ENCODE data around the gene SCD5.

The SCD5 gene

GRCh38 chr4:82611982-82612381 lies 186.6 kb downstream of the SCD5 start:
- H3K27ac ChIP-seq: no peak overlapping the region
- TF ChIP-seq, protein P1, sequence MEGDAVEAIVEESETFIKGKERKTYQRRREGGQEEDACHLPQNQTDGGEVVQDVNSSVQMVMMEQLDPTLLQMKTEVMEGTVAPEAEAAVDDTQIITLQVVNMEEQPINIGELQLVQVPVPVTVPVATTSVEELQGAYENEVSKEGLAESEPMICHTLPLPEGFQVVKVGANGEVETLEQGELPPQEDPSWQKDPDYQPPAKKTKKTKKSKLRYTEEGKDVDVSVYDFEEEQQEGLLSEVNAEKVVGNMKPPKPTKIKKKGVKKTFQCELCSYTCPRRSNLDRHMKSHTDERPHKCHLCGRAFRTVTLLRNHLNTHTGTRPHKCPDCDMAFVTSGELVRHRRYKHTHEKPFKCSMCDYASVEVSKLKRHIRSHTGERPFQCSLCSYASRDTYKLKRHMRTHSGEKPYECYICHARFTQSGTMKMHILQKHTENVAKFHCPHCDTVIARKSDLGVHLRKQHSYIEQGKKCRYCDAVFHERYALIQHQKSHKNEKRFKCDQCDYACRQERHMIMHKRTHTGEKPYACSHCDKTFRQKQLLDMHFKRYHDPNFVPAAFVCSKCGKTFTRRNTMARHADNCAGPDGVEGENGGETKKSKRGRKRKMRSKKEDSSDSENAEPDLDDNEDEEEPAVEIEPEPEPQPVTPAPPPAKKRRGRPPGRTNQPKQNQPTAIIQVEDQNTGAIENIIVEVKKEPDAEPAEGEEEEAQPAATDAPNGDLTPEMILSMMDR (conservative IDR thresholded peaks at IDR 0.05): no peak
- no peak for TF ChIP-seq ZFX (IDR thresholded peaks at IDR 0.05)

GRCh38 chr4:82611527-82611926 lies 187.1 kb downstream of the SCD5 start:
- no peak overlapping the region for H3K27ac ChIP-seq
- TF ChIP-seq, protein P1 (conservative IDR thresholded peaks at IDR 0.05): no peak
- TF ChIP-seq ZFX (IDR thresholded peaks at IDR 0.05): no peak

DNA sequence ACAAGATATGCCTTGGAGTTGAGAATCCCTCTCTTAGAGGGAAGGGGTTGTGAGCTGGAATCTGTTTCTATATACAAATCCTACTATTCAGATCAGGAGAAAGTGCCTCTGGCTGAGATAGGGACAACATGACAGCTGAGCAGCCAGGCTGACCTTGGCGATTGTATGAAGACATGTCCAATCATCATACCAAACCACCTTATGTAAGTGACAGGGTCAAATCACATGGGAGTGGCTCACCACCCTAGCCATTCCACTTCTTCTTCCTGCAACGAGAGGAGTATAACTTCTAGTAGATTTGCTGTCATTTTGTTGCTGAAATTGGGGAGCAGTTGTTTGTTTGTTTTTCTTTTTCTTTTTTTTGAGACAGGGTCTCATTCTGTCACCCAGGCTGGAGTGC lies 188.6 kb downstream of the SCD5 start:
- TF ChIP-seq, protein P1 (conservative IDR thresholded peaks at IDR 0.05): no peak
- TF ChIP-seq ZFX (IDR thresholded peaks at IDR 0.05): no peak
- no peak overlapping the region for H3K27ac ChIP-seq

DNA sequence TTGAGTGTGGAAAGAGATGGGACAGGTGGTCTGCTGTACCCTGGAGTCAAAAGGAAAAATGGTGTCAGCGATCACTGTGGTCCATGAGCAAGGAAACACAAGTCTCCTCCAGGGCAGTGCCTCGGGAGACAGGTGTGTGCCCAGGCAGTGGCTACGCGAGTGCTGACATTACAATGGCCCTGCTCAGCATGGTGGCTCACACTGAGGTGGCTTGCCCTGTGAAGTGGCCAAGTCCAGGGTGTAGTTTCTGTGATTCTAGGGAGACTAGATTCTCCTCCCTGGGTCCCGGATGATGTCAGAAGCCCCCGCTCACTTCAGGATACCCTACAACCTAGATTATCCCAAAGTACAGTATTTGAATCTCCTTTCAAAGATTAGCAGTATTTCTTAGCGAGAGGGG lies 192.0 kb downstream of the SCD5 start:
- TF ChIP-seq ZFX (IDR thresholded peaks at IDR 0.05): no peak
- TF ChIP-seq, protein P1 (conservative IDR thresholded peaks at IDR 0.05): no peak
- H3K27ac ChIP-seq: no peak overlapping the region

GRCh38 chr4:82604522-82604921 lies 194.1 kb downstream of the SCD5 start:
- TF ChIP-seq, protein P1 (conservative IDR thresholded peaks at IDR 0.05): no peak
- TF ChIP-seq ZFX (IDR thresholded peaks at IDR 0.05): no peak

DNA sequence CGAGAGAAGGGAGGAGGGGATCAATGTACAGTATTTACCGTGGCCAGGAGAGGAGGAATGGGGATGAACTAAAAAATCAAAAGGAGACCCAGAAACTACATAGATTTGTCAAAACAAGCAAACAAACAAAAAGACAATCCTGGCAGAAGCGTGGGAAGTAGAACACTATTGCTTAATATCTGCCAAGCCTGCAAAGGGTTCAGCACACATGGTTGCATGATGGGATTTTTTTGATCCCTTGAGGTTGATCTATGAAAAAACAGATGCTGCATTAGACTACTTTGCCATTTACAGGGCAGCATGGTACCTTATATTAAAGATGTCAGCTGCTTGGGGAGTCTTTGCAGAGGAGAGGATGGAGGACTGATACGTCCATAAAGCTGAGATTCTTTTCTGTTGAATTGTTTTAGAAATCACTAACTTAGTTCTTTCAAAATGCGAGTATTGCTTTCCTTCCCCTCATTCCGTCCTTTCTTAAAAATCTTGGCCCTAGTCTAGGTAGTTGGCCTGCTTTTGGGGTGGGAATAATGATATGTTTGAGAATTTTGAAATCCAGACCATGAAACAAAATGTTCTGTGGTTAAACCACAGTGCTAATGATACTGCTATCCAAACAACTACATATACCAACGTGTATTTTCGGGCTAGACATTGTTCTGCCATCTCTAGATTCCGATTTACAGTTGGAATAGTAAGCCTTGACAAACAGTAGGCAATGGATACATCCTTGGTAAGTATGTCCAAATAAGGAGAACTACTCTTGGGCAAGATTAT lies 197.2 kb downstream of the SCD5 start:
- TF ChIP-seq, protein P1 (conservative IDR thresholded peaks at IDR 0.05): no peak
- TF ChIP-seq ZFX (IDR thresholded peaks at IDR 0.05): no peak
- H3K27ac ChIP-seq: no peak overlapping the region

More at GRCh38 chr4:82604522-82604921, 194.1 kb downstream of the SCD5 start:
- no peak overlapping the region for H3K27ac ChIP-seq

DNA sequence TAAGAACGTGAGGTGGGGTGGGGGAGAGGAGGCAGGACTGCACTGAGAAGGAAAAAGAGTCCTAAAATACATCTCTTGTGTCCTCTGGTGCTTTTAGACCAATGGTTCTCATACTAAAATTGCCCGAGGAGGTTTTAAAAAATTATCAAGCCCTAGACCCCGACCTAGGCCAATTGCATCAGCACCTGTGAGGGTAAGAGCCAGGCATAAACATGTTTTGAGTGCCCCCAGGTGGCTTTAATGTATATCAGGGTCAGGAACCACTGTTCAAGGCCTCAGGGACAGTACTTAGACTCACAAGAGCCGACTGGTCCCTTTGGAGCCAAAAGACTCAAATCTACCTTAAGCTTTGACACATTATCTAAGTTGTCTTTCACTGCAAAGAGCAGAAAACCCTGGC lies 199.3 kb downstream of the SCD5 start:
- no peak for TF ChIP-seq ZFX (IDR thresholded peaks at IDR 0.05)
- TF ChIP-seq, protein P1 (conservative IDR thresholded peaks at IDR 0.05): peak; percentile 21
- H3K27ac ChIP-seq: no peak overlapping the region
